ENCODE results near the gene AGAP1. TPM values are rescaled to one million over a fixed set of nuclear protein-coding genes. Genes with fewer than 3 reads are reported as not detected.
A peak's percentile ranks its signal among the peaks of the same experiment; 100 is the strongest.

AGAP1 gene
- total RNA-seq, 1 experiment from 2014 or later, result 44.8 TPM

DNA sequence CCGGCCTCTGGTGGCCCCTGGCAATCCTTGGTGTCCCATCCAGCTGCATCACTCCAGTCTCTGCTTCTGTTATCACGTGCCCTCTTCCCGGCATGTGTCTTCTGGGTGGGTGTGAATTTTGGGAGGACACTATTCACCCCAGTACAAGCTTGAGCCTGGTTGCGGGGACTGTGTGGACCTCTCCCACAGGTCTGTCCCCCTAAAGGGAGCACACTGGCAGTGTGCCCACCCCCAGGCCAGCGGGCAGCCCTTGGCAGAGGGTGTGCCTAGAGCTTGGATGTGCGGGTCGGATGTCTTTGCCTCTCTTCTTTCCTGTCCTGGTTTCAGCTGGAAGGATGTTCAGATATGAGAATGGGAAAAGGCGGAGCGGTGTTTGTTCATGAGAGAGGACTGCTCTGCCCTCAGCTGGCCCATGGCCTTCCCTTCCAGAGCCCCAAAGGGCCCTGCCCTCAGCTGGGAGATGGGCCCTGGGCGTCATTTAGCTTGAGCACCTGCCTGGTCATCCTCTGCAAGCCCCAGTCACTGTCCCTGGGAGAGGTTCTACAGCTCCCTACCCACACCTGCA, 73.2 kb downstream of the AGAP1 start:
- no peak for DNase-seq (ENCODE audit: low spot score)

DNA sequence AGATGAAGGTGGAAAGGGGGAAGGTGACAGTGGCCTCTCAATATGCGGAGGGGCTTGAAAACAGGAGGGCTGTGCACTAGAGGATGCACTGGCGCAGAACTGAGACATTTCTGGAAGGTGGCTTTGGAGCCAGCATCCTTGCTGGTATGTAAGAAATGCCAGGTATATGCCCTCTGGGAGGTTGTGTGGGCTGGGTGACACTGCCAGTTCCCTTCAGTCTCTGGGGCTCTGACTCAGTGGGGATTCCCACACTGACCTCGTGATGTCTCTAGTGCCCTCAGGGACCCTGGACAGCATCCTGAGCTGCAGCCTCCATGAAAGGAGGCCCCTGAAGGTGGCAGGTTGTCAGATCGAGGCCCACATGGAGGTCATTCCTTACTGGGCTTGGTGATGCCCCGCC, 74.0 kb downstream of the AGAP1 start:
- no peak for DNase-seq (ENCODE audit: low spot score)

DNA sequence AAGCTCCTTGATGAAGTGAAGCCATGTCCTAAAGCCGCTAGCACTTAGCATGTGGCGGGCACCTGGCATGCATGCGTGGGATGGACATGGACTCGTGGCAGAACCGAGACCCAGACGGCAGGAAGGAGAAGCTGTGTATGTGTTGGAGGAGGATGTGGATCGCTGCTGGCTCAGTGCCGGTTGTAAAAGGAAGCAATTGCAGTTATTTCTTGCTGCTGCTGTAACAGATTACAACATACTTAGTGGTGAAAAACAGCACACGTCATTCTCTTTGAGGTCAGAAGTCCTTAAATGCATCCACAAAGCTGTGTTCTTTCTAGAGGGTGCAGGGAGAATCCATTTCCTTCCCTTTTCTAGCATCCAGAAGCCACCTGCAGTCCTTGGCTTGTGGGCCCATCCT, 74.6 kb downstream of the AGAP1 start:
- DNase-seq (ENCODE audit: low spot score), result no peak

DNA sequence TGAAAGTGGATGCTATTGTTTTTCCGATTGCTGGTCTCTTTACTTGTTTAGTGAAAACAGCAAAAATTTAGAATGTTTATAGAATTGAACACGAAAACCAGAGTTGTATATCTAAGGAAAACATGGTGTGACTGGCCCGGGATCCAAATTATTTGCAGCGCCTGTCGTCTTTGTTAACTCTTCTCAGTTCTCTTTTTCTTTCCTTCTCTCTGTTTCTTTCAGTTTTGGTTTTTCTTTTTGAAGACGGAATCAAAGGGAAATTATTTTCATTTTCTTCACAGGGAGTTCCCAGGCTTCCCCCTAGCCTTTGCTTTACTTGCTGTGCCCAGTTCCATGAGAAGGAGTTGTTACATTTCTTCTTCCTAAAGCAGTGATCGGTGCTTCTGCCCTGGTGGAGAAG, 76.0 kb downstream of the AGAP1 start:
- no peak for DNase-seq (ENCODE audit: low spot score)

DNA sequence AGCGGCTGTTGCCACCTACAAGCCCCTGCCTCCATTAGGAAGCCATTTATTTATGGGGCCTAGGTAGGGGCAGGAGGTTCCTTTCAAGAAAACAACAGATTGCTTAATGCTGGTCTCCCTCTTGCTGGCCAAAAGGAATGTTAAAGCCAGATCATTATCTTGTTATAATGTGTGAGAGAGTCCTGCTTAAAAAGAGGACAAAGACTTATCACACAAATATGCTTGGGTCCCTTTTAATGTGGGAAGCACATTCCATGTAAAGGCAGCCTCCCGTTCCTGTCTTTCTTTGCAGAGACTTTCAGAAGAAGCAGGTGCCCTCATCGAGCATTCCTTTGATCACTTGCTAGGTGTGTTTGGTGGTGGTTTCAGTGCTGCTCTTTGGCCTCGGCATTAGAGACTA, 76.4 kb downstream of the AGAP1 start:
- peak; percentile 30 for DNase-seq (ENCODE audit: low spot score)

DNA sequence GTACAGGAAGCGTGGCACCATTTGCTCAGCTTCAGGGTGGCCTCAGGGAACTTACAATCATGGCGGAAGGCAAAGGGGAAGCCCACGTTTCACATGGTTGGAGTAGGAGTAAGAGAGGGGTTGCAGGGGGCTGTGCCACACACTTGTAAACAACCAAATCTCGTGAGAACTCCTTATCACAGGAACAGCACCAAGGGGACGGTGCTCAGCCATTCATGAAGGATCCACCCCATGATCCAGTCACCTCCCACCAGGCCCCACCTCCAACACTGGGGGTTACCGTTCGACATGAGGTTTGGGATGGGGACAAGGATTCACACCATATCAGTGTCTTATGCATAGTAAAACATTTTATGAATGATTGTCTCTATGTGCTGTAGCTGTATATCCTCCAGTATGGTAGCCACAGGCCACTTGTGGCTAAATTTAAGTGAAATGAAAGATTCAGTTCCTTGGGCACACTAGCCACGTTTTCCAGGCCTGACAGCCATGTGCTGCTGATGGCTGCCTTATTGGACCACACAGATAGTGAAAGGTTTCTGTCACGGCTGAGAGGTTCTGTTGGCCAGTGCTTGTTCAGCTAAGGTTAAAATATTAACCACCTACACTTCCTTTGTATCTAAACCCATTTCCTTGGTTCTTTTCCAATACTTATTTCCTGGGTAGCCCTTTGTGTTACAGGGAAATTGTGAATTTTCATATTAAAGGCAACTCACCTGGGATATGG, 77.3 kb downstream of the AGAP1 start:
- no peak for DNase-seq (ENCODE audit: low spot score)

DNA sequence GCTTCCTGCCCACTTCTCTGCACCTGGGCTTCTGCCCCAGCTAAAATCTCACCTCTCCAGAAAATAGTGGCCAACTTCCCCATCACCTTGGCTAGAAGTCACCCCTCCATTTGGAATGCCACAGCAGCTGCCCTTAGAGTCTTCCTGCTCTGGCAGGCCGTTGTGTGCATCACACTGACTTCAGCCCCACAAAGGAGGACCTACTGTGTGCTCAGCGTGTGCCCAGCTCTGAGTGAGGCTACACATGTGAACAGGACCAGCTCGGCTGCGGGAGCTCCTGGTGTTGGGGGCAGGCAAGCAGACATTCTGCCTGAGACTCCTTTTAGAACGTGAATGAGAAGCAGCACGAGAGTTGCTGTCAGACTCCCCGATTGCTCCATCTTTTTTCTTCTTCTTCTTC, 78.7 kb downstream of the AGAP1 start:
- DNase-seq (ENCODE audit: low spot score), result no peak

DNA sequence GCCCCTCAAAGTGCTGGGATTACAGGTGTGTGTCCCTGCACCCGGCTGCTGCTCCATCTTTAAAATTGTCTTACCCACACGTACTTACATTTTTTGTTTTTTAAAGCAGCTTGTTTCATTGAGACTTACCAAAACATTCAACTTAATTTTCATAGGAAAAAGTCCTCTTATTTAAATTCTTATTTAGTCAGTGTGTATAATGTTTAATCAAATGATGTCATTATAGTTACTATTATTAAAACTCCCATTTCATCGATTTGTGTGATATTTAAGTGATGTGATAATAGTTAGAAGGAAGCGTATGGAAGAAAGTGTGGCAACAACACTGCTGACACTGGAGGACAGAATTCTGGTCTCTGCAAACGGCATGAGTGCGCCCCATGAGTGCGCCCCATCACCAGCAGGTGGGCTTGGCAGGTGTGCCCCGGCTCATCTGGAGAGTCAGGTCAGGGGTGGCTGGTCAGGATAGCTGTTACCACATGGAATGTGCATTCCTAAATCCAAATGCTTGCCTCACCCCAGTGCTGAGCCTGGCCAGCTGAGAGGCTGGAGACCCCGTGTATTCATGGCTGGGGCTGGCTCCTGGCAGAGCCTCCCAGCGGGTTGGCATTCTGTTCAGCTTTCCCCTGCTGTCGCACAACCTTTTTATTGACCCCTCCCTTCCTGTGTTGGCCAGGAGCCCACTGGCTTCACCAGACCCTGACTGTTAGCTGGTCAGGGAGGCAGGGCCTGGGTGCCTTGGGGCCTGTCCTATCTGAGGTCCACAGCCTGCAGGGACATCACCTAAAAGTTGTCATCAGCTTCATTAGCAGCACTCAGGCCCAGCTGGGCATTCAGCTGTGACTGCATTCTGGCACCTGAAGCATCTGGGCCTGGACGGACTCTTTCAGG, 79.7 kb downstream of the AGAP1 start:
- no peak for DNase-seq (ENCODE audit: low spot score)

DNA sequence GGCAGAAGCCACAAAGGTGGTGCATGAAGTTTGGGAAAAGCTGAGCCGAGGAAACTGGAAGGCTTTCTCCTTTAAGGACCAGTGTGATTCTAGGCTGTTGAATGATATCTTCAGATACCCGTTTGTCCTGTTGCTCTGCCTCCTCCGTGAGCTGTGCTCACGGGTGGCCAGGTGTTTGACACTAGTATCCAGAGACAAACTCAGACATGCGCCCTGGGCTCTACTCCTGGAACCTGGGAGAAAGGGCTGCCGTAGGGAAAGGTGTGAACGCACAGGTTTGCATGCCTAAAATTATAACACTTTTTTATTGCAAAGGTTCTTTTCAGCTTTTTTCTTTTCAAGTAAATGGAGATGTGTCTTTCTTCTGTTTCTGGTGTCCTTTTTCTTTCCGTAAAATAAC, 81.6 kb downstream of the AGAP1 start:
- DNase-seq (ENCODE audit: low spot score), result no peak

DNA sequence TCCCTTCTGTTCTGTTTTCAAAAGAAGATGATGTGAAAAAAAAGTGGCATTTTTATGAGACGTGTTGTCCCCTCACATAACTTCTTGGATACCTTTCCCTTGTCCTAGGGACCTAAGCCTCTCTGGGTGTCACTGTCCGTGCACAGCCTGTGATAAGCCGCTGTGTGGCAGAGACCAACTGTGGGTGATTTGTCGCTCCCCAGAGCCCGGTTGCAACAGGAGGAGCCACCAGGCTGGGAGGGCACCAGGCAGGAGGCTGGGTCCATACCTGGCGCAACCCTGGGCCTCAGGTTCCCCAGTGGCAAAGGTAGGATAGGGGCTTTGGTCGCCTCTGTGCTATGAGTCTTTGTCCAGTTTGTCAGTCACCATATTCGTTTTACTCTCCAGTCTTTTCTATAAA, 82.1 kb downstream of the AGAP1 start:
- DNase-seq (ENCODE audit: low spot score), result no peak

DNA sequence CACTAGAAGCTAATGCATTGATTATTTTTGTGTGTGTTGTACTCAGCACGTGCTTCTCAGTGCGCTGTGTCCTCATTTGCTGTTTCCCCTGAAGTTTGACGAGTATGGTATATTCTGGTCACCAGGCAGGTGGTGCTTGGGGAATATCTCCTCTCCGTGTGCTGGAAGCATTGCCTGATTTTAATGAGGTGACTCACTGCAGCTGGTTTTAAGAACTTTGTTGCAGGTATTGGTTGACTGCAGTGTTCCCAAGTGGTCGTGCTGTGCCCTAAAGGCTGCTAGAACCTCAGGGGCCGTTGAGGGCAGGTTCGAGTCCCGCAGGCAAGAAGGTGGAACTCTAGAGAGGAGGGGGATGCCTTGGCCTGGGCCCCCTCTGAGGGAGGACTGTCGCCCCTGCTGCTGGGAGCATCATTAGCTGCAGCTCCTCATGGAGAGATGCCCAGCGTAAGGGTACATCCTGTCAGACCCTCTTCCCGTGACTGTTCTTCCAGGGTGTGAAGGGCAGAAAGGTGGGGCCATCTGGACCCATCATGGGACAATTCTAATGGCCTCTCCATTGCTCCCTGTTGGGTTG, 82.6 kb downstream of the AGAP1 start:
- no peak for DNase-seq (ENCODE audit: low spot score)

DNA sequence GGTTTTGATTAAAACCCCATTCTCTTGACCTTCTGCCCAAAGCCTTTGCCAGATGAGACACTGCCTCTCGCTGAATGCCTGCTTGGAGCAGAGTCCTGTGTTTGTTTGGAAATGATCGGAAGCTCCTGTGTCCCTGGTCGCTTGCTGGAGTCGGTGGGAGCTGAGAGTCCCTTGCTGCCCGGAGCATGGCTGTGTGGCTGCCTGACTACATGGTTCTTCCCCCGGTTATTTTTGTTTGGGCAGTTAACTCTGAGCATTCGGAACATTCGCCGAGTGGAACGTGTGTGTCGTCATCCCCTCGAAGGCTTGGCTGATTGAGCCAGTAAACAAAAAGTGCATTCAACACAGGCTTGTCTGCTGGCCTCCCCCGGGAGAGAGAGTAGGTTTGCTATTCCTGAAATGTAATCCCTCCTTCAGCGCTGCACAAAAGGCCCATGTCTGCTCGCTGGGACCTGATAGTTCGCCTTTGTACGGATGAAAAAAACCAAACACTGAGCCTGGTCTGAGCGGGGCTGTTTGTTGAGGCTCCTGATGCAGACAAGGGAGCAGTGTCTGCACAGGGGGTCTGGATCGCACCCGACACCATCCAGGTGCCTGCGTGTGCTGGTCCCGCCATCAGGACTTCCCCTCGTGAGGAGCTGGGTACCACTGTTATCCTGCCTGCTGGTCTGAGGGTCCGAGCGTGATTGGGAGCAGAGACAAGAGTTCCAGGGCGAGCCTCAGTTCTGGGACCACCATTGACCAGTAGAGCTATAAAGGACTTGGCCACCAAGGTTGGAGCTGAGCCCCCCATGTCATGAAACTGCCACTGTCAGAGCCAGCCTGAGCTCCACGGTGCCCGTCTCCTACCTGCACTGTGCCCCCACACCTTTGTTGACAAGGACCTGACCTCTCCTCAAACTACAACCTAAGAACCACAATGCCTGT, 83.8 kb downstream of the AGAP1 start:
- no peak for DNase-seq (ENCODE audit: low spot score)

DNA sequence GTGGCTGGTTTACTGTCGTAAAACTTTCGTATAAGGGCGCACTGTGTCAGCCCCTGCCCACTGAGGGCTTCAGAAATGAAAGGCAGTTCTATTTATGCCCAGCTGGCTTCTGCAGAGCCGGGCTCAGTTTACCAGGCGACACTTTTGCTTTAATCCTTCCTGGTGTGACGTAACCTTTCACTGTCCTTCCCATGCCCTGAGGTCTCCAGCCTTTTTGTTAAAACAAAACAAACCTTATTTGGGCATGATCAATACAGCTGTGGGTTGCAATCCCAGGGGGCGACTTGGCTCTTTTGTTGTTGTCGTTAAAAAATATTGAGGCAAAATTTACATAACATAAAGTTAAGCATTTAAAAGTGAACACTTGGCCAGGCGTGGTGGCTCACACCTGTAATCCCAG, 85.3 kb downstream of the AGAP1 start:
- DNase-seq (ENCODE audit: low spot score), result no peak

DNA sequence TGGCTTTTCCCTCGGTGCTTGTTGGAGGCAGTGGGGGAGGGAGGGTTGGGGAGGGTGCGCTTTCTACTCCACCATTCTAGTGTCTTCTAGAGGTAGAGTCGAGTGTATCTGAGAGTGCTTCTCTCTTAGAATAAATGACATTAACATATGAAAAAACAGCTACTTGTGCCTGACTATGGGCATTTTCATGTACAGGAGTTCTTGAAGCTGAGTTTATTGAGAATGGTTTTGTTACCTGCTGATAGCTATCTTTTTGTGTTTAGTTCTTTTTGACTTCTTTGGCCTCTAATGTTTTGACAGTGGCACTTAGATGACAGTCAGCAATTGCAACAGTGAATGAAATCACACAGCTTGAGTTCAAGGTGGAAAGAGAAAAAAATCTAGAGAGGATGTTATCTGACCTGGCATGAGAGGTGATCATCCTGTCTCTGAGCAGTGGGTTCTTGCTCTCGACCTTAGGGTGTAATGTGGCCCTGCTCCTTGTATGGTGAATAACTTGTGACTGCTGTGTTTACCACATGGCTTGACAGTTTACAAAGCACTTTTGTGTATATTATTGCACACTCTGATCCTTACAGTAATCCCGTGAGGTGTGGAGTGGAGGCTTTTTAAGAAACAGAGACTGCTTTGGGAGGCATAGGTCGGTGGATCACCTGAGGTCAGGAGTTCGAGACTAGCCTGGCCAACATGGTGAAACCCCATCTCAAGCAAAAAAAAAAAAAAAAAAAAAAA, 86.7 kb downstream of the AGAP1 start:
- DNase-seq (ENCODE audit: low spot score), result no peak

DNA sequence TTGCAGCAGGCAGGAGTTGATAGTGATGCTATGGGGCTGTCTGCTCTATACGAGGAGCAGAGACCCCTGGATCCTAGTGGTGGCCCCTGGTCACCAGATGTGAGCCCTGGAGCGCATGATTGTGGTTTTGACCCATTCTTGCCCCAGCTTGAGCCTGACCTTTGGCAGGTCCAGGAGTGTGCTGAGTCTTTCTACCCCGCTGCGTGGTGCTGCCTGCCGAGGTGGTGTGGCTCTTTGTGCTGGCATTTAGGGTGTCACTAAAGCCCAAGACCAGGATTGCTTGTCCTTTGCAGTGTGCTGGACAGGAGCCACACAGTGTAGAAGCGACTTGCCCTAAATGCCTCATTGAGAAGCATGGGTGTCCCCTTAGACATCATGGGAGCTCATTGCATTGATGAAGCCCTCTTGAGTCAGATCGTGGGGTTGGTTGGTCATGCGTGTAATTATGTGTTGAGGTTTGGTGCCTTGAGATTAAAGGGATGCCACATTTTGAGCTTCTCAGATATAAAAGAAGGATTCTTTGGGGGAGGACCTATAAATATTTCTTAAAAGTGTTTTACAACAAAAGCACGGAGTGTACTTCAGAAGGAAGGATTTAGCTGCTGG, 88.3 kb downstream of the AGAP1 start:
- no peak for DNase-seq (ENCODE audit: low spot score)

DNA sequence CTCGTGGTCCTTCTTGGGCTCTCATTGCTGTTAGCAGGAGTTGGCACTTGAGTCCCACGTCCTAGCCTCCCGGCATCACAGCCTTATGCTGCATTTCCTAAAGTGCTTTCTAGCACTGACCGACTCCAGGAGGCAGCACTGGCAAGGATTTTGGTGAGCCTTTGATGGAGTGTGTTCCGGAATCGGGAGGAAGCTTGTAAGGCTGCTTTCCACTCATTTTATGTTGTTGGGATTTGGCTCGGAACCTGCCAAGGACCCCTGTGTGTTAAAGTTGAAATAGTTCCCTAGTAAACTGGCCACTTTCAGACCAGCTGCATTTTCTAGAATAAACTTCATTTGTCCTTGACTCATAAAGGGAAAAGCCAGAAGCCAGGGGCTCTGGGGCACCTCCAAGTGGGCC, 88.9 kb downstream of the AGAP1 start:
- no peak for DNase-seq (ENCODE audit: low spot score)

DNA sequence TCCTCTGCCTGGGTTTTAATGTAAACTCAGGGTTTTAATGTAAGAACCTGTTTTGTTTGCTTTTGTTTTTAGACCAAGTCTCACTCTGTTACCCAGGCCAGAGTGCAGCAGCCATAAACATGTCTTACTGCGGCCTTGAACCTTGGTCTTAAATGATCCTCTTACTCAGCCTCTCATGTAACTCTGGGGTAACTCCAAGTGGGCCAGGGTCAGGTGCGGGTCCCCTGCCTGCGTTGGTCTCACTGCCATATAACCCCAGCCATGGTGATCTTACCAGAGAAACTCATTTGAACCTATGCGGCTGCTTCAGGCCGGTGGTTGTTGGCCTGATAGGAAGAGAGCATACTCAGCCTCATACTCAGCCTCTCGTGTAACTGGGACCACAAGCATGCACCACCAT, 89.3 kb downstream of the AGAP1 start:
- no peak for DNase-seq (ENCODE audit: low spot score)

DNA sequence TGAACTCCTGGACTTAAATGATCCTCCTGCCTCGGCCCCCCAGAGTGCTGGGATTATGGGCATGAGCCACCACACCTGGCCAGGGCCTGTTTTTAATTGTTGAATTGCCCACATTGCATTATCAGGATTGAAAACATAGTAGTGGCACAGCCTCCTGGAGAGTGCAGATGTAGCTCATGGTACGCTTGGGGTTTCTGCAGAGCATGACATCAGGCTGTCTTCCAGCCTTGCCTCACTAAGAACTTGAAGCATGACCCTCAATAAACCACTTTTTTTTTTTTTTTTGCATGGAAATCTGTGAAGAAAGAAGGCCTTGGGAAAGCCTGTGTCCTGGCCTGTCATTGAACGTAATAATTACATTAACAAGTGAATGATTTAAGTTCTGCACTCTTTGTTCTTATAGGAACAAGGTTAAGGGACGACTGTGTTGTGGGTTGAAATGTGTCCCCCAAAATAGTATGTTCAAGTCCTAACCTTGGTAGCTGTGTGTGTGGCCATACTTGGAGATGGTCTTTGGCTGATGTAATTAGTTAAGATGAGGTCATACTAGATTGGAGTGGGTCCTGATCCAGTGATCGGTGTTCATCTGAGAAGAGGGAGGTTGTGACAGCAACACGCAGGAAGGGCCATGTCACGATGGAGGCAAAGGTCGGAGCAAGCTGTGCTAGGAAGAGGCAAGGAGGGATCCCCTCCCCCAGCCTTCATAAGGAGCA, 90.2 kb downstream of the AGAP1 start:
- no peak for DNase-seq (ENCODE audit: low spot score)

DNA sequence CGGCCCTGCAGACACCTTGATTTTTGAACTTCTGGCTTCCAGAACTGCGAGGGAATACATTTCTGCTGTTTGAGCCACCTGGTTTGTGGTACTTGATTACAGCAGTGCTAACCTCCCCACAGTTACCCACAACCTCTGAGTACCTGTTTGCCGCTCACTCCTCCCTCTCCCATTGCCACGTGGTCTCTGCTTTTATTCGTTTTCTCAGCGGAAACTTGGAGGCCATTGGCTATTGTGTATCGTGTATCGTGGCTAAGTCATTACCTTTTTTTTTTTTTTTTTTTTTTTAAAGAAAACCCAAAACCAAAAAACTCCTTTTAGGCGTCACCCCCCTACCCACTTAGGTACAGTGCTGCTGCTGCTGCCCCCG, 90.8 kb downstream of the AGAP1 start:
- DNase-seq (ENCODE audit: low spot score), result no peak

DNA sequence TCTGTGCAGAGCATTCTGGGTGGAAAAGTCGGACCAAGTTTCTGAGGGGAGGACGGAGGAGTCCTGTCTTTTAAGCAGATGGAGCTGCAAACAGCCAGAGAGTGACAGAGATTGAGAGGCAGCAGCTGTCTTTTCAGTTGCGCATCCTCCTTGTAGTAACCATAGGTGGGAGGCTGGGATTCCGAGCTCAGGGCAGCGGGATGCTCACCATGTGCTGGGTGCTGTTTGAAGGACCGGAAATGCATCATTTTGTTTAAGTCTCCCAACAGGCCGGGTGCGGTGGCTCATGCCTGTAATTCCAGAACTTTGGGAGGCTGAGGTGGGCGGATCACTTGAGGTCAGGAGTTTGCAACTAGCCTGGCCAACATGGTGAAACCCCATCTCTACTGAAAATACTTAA, 93.4 kb downstream of the AGAP1 start:
- DNase-seq (ENCODE audit: low spot score), result no peak

Measured in HT-29 (cell line).